IPS DF 4.7 (cell line): ENCODE data around the gene PTH1R.

Experiments used
- DNase-seq: peaks from one replicate; pipeline ENCODE4 v3.0.0-alpha.2; 2013; ENCODE audit warnings: low spot score; ENCODE audit errors: extremely low read depth

PTH1R gene

DNA sequence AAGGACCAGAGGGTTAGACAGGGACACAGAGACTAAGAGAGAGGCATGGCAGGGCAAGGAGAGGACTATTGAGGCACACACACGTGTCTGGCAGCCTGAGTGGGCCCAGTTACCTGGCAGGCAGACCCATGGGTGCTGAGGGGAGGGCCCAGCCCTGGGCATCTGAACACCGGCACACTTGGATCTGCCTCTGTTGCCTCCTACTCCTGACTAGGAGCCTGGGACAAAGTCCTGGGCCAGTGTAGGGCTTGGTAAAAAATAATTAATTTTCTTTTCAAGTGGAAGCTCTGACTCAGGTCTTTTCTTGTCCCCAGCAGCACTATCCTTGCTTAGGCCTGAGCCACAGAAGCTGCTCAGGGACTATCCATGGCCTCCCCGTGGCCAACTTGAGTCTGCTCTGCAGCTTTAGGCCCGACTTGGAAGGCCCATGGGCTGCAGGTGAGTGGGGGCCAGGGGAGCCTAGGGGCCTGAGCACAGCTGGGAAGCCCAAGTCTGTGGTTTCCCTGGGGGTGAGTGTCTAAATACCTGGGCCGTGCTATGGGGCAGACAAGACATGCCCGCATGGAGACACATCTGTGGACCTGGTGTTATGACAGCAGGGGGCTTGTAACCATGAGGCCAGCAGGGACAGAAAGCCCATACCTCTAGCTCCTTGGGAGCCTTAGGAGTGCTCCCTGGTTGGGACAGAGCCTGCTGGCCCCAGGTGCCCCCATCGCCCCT lies at the start of gene PTH1R:
PTH1R (plus strand) TSS at position 316 of the 720 bp plus-strand sequence. CDS start 5,839 bp downstream, outside the sequence.
- DNase-seq = no peak

DNA sequence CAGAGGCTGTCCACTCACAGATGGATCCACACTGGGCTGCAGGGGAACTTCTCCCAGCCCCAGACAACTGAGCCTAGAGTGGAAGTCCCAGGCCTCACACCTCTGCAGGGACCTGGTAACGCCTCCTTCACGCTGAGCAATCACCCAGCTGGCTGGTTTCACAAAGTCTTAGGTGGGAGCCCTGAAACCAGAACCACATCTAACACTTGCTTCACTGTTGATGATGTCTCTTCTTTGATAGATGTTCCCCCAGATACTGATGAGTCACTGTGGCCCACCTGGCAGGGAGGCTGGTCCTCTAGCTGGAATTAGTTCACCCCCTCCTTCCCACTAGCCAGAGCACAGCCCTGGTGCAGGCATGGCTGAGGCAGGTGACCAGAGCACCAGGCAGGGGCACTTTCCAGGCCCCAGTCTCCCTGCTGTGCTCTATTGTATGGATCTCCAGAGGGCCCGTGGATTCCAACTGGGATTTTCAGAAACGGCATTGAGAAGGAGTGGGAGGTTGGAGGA lies 47.8 kb upstream of the PTH1R start:
- DNase-seq = no peak

DNA sequence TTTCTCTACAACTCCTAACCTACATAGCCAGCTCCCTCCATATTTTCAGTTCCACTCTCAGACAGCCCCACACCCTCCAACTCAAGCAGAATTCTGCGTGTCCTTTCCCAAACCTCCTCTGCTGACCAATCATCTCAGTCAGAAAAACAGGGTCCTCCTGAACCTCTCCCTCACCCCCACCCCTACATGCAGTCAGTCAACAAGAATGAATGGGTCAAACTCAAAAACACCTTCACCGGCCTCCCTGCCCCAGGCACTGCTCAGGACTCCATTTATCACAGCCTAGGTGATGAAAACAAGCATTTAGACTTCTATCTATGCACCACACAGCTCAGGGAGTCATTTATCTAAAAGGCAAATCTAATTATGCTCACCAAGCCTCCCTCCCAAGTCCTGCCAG lies 46.7 kb upstream of the PTH1R start:
- no peak for DNase-seq

DNA sequence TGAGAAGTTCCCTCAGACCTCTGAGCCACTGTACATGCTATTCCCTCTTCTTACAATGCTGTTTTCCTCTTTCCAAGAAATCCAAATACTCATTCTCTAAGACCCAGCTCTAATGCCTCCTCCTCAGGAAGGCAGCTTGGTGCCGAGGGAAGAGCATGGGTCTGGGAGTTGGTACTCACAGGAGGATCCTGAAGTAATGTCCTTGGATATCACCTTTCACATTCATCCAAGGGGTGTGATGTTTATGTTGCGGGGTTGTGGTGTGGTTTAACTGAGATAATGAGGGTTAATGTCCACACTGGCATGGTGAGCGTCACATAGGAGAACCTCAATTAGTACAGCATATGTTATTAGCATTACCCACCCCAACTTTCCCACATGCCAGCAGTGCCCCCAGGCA lies 46.2 kb upstream of the PTH1R start:
- DNase-seq = no peak

- DNase-seq = no peak
These were observed 45.7 kb upstream of the PTH1R start for GRCh38 chr3:46831841-46832240.

DNA sequence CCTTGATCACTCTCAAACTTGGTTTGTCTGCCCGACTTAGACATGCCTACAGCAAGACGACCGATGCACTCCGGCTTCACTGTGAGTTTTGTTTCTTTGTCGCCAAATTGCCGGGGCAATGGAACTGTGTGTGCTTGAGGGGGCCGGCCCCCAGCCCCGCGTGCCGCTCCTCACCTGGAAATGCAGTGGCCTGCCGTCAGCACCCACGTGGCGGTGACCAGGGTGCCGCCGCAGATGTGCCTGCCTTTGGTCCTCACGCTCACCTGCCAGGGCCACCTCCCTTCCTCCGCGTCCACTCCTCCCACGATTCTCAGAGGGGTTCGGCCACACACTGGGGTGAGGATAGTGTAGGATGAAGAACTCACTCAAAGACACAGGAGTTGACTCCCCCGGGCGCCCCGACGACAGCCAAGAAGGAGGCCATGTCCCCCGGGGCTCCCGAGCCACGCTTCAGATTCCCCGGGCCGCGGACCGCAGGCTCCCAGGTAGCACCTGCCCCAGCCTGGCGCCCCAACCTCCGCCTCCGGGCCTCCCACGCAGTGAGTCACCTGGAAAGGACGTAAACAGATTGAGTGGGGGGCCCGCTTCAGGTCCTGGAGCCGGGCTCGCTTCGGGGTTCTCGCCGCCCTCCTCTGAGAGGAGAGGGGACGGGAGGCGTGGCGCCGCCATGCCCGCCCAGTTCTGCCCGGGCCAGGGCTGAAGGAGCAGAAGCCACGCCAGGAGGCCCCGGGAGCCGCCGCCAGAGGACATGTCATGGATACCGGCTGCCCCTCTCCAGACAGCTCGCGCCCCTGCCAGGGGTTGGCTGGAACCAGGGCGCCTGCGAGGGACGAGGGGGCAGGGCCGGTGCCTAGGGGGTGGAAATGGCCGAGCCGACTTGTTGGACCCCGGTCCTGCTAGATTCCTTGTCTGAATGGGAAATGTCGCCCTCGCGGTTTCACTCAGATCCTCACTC lies 43.9 kb upstream of the PTH1R start:
- no peak for DNase-seq

- DNase-seq = no peak
These were observed 42.5 kb upstream of the PTH1R start for GRCh38 chr3:46835054-46835453.

- DNase-seq = no peak
These were observed 42.0 kb upstream of the PTH1R start for GRCh38 chr3:46835491-46835890.

- no peak for DNase-seq
These were observed 39.2 kb upstream of the PTH1R start for GRCh38 chr3:46838301-46838700.

GRCh38 chr3:46840491-46840890 lies 37.0 kb upstream of the PTH1R start:
- no peak for DNase-seq

GRCh38 chr3:46843508-46843907 lies 34.0 kb upstream of the PTH1R start:
- DNase-seq = no peak

- no peak for DNase-seq
These were observed 33.1 kb upstream of the PTH1R start for GRCh38 chr3:46844397-46844796.

GRCh38 chr3:46844881-46845312 lies 32.6 kb upstream of the PTH1R start:
- DNase-seq = no peak

- DNase-seq = no peak
These were observed 32.1 kb upstream of the PTH1R start for GRCh38 chr3:46845397-46845859.

- no peak for DNase-seq
These were observed 31.5 kb upstream of the PTH1R start for GRCh38 chr3:46845860-46846623.

- DNase-seq = no peak
These were observed 30.6 kb upstream of the PTH1R start for GRCh38 chr3:46846624-46847542.

GRCh38 chr3:46847744-46848143 lies 29.8 kb upstream of the PTH1R start:
- no peak for DNase-seq

GRCh38 chr3:46848271-46849044 lies 29.1 kb upstream of the PTH1R start:
- DNase-seq = no peak

- DNase-seq = no peak
These were observed 28.4 kb upstream of the PTH1R start for GRCh38 chr3:46849045-46849631.
